Measurements from ENCODE around the gene UHRF2. TPM values are rescaled to one million over a fixed set of nuclear protein-coding genes. Genes with fewer than 3 reads are reported as not detected.

The UHRF2 gene
- total and polyA plus RNA-seq, 9 of the 15 experiments (the other 6 are each of a cell fraction or from before 2014, with no cell fraction given) = 5.6 to 39.0 (median 20.1) TPM

DNA sequence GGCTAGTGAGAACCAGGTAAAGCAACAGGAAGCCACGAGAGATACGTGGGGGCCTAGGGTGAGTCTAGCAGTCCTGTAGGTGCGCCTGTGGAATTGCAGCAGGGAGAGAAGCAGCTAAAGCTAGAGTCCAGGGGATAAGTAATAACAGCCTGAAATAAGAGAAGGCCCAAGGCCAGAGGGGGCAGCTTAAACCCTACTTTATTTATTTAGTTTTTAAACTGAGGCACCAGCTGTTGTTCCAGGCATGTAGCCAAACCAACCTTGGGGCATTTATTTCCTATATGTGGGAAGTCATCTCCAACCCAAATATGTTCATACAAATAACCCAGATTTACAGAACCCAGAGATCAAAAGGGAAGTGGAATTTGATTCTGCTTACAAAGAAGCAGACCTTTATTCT, 139.0 kb downstream of the UHRF2 start (continued):
- no peak for TF ChIP-seq ZNF551 (CRISPR knock-in tag; IDR thresholded peaks at IDR 0.05)
- no peak for TF ChIP-seq TARDBP (IDR thresholded peaks at IDR 0.05)

DNA sequence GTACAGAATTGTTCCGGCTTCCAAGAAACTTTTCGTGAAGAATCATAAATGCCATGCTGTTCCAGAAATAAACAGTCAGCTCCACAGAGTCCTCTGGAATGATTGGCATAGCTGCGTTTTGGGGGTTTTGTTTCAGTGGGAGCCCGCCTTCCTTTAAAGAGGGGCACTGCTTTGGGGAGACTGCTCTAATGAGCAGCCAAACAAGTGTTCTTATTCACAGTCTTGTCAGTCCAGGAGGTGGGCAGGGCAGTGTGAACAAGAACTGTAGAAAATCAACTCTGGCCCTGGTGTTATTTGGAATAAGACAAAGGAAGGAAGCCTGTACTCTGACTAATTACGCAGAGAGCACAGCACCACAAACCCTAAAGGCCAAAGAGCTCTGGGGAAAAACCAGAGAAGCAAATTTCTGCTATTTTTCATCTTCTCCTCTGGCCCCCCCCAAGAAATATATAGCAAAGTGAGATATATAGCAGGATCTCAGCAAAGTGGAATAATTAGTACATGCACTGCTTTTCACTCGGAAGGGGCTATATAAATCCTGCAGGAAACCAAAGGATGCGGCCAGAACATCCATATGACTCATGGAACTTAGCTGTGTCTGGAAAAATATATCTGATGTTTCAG, 139.6 kb downstream of the UHRF2 start:
- in situ Hi-C loops (cut with MboI) (loop anchor here (25.0 kb wide), 1 partner anchor 490 kb away; no protein-coding TSS in a partner anchor), intact Hi-C loops (cut with micrococcal nuclease) (no loop called here)
- no peak overlapping the region for H3K4me2 ChIP-seq (ENCODE audit: insufficient read depth, low read length)
- H3K4me3 ChIP-seq = no peak overlapping the region
- H3K36me3 ChIP-seq (ENCODE audit: control insufficient read depth, insufficient read depth, low read length) = no peaks in the 10 kb centered on the region
- no peaks in the 10 kb centered on the region for H3K9me1 ChIP-seq (ENCODE audit: control insufficient read depth, insufficient read depth, low read length)
- POLR2A ChIA-PET = no interaction called here
- H3K9ac ChIP-seq (ENCODE audit: insufficient read depth in 1 of 2, low read depth in 2 of 2, low read length in 2 of 2) = no peak overlapping the region
- H4K20me1 ChIP-seq (replicated peaks; ENCODE audit: control insufficient read depth, insufficient read depth, low read length) = no peaks in the 10 kb centered on the region
- ATAC-seq (no peak), DNase-seq (ENCODE audit: extremely low read depth in 1 of 4, low spot score in 3 of 4) (no peak), FAIRE-seq (no peak)
- peaks cover 0 to 13% of the 10 kb centered on the region in 2 experiments; a peak in 3 of 5 replicates for H3K27me3 ChIP-seq (ENCODE audit: control insufficient read depth in 2 of 2, insufficient read depth in 2 of 2, low read length in 2 of 2)
- BruUV-seq (replicated peaks) = no TSS peak
- no peaks in the 10 kb centered on the region for H3K9me3 ChIP-seq (replicated peaks; ENCODE audit: control insufficient read depth, insufficient read depth, low read depth, low read length)
- H3K27ac ChIP-seq (ENCODE audit: extremely low read depth, low read depth, low read length) = no peak overlapping the region
- H2AFZ ChIP-seq (ENCODE audit: low read depth, low read length) = no peak overlapping the region
- WGBS (ENCODE audit: insufficient coverage, low coverage, missing lambda C conversion rate) = 5% methylated on average over 7 of the region's 7 CpGs
- TF ChIP-seq, protein P1, sequence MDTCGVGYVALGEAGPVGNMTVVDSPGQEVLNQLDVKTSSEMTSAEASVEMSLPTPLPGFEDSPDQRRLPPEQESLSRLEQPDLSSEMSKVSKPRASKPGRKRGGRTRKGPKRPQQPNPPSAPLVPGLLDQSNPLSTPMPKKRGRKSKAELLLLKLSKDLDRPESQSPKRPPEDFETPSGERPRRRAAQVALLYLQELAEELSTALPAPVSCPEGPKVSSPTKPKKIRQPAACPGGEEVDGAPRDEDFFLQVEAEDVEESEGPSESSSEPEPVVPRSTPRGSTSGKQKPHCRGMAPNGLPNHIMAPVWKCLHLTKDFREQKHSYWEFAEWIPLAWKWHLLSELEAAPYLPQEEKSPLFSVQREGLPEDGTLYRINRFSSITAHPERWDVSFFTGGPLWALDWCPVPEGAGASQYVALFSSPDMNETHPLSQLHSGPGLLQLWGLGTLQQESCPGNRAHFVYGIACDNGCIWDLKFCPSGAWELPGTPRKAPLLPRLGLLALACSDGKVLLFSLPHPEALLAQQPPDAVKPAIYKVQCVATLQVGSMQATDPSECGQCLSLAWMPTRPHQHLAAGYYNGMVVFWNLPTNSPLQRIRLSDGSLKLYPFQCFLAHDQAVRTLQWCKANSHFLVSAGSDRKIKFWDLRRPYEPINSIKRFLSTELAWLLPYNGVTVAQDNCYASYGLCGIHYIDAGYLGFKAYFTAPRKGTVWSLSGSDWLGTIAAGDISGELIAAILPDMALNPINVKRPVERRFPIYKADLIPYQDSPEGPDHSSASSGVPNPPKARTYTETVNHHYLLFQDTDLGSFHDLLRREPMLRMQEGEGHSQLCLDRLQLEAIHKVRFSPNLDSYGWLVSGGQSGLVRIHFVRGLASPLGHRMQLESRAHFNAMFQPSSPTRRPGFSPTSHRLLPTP (IDR thresholded peaks at IDR 0.05; ENCODE audit: borderline replicate concordance, extremely low read depth, insufficient read length) = no peak
- TF ChIP-seq NUFIP1 (IDR thresholded peaks at IDR 0.05; ENCODE audit: partially characterized antibody) (no peak), SREBF1 (IDR thresholded peaks at IDR 0.05; ENCODE audit: borderline replicate concordance, low read depth, low read length) (no peak)
- no peaks in the 10 kb centered on the region for H3K4me1 ChIP-seq (replicated peaks in 1 of 2; ENCODE audit: control insufficient read depth in 2 of 2, insufficient read depth in 2 of 2, low read length in 2 of 2)
- CTCF ChIA-PET (ENCODE audit: low intra/inter-chr PET ratio) = no interaction called here
- no peaks in the 10 kb centered on the region for H3K79me2 ChIP-seq (ENCODE audit: control insufficient read depth, insufficient read depth, low read length)
